B cell (primary cell): Measurements from ENCODE around the gene MMAB. TPM values are rescaled to one million over a fixed set of nuclear protein-coding genes. Genes with fewer than 3 reads are reported as not detected.

ENCODE experiments used
- ATAC-seq: fragments of 200-7000 bp; cut with Tn5 transposase; one replicate; pipeline ENCODE4 v1.10.0; 2021; ENCODE audit warnings: low read depth, mild to moderate bottlenecking, moderate number of reproducible peaks, moderate library complexity
- CTCF ChIA-PET: fragments of 350-600 bp; sonication (Branson Sonifier 250); formaldehyde crosslinking; loops from one replicate; lab custom pipeline; 2021; ENCODE audit warnings: antibody characterized with exemption, inconsistent platforms; lab: Charles Lee
- POLR2A ChIA-PET: fragments of 350-600 bp; sonication (Branson Sonifier 250); formaldehyde crosslinking; loops from one replicate; lab custom pipeline; 2021; ENCODE audit warnings: antibody characterized with exemption; lab: Charles Lee
- DNase-seq: peaks from one replicate; pipeline ENCODE4 v3.0.0; 2013
- H2AFZ ChIP-seq: 2 replicates; pipeline ENCODE4 v1.6.1; 2012; ENCODE audit warnings: mild to moderate bottlenecking, low read depth, low read length; ENCODE audit not compliant: insufficient read depth, poor library complexity, severe bottlenecking
- H3K27ac ChIP-seq, 2 donors: 1 replicate in 1 of 2; 2 replicates in 1 of 2; pipeline ENCODE4 v1.5.1; 2012 to 2013; ENCODE audit warnings: low read length in 2 of 2, mild to moderate bottlenecking in 2 of 2, moderate library complexity in 1 of 2
- H3K27me3 ChIP-seq, 4 experiments: fragments of 200-600 bp in 1 of 4; sonication (generic) in 1 of 4; replicated peaks in 1 of 4; 1 replicate in 2 of 4; 2 replicates in 2 of 4; pipeline versions ENCODE4 v1.6.1 to v1.7.0; 2013 to 2016; ENCODE audit warnings: low read length in 3 of 4, mild to moderate bottlenecking in 2 of 4, mixed read lengths in 1 of 4, moderate library complexity in 1 of 4; ENCODE audit not compliant: insufficient read depth in 4 of 4, control insufficient read depth in 3 of 4; ENCODE audit errors: control extremely low read depth in 1 of 4
- H3K36me3 ChIP-seq, 2 experiments: replicated peaks in 1 of 2; 1 replicate in 1 of 2; 2 replicates in 1 of 2; pipeline versions ENCODE4 v1.6.1 to v1.7.1; 2013; ENCODE audit warnings: low read length in 1 of 2; ENCODE audit not compliant: insufficient read depth in 2 of 2, control insufficient read depth in 1 of 2; ENCODE audit errors: control extremely low read depth in 1 of 2, extremely low read depth in 1 of 2
- H3K4me1 ChIP-seq, 2 donors: fragments of 200-600 bp in 1 of 2; sonication (generic) in 1 of 2; 1 replicate in 1 of 2; 2 replicates in 1 of 2; pipeline versions ENCODE4 v1.5.1 to v1.6.1; 2013 to 2017; ENCODE audit warnings: low read length in 2 of 2; ENCODE audit not compliant: control insufficient read depth in 2 of 2, insufficient read depth in 2 of 2
- H3K4me2 ChIP-seq: replicated peaks from 2 replicates; pipeline ENCODE3; 2012; ENCODE audit warnings: mild to moderate bottlenecking, low read depth, low read length; ENCODE audit not compliant: poor library complexity, severe bottlenecking
- H3K4me3 ChIP-seq, 5 experiments: fragments of 200-600 bp in 1 of 5; sonication (generic) in 1 of 5; 1 replicate in 3 of 5; 2 replicates in 2 of 5; pipeline versions ENCODE4 v1.5.1 to v1.7.0; 2011 to 2016; ENCODE audit warnings: low read length in 4 of 5, mild to moderate bottlenecking in 4 of 5, low read depth in 2 of 5, control low read depth in 1 of 5, moderate library complexity in 1 of 5; ENCODE audit not compliant: insufficient read depth in 1 of 5; ENCODE audit errors: control extremely low read depth in 1 of 5, extremely low read depth in 1 of 5
- H3K79me2 ChIP-seq: fragments of 200-600 bp; sonication (generic); one replicate; pipeline ENCODE4 v1.6.0; 2016; ENCODE audit warnings: low read length; ENCODE audit not compliant: control insufficient read depth, insufficient read depth
- H3K9ac ChIP-seq: fragments of 200-600 bp; sonication (generic); 2 replicates; pipeline ENCODE4 v1.6.1; 2017; ENCODE audit warnings: mild to moderate bottlenecking, low read length, moderate library complexity
- H3K9me3 ChIP-seq, 3 donors: one replicate each; pipeline versions ENCODE4 v1.6.1 to v1.7.1; 2013; ENCODE audit warnings: low read length in 2 of 3; ENCODE audit not compliant: control insufficient read depth in 2 of 3, insufficient read depth in 1 of 3; ENCODE audit errors: control extremely low read depth in 1 of 3
- H4K20me1 ChIP-seq: 2 replicates; pipeline ENCODE4 v1.6.0; 2012; ENCODE audit warnings: mild to moderate bottlenecking, low read length; ENCODE audit not compliant: insufficient read depth, control insufficient read depth, poor library complexity, severe bottlenecking
- H3K27ac Mint-ChIP-seq: one replicate; pipeline ENCODE4 v1.8.0; 2021; ENCODE audit warnings: mixed read lengths
- H3K27me3 Mint-ChIP-seq: one replicate; pipeline ENCODE4 v1.8.0; 2021; ENCODE audit warnings: mixed read lengths
- H3K4me1 Mint-ChIP-seq: one replicate; pipeline ENCODE4 v1.8.0; 2021; ENCODE audit warnings: mixed read lengths
- H3K4me3 Mint-ChIP-seq: one replicate; pipeline ENCODE4 v1.8.0; 2021; ENCODE audit warnings: mixed read lengths
- H3K9me3 Mint-ChIP-seq: one replicate; pipeline ENCODE4 v1.8.0; 2022; ENCODE audit warnings: mixed read lengths; ENCODE audit not compliant: insufficient read depth
- EZH2 ChIP-seq: IDR thresholded peaks from 2 replicates; pipeline ENCODE4 v1.6.1; 2012; ENCODE audit warnings: borderline replicate concordance, low read depth, mild to moderate bottlenecking, moderate library complexity, low read length; ENCODE audit not compliant: insufficient read depth, poor library complexity, severe bottlenecking
- WGBS: methylation state at CpG from one replicate; pipeline ENCODE4 v1.1.5; 2013; ENCODE audit warnings: missing lambda C conversion rate; ENCODE audit not compliant: insufficient coverage; 5-methylcytosine and 5-hydroxymethylcytosine counted together
- intact Hi-C: fragments of 100-400 bp; cut with micrococcal nuclease; formaldehyde crosslinking; loops from one replicate; pipeline ENCODE4 v1.10.0; 2022
- polyA plus RNA-seq: library from polyadenylated mRNA; depleted of rRNA; stranded (reverse); fragments of >200 nt; gene quantifications from 2 replicates; pipeline ENCODE4 v1.2.3, GENCODE V29; 2012
- total RNA-seq, 2 donors: library from RNA; stranded (reverse); fragments of 120-200 nt in 1 of 2; gene quantifications; 1 replicate in 1 of 2; 2 replicates in 1 of 2; pipeline versions ENCODE4 v1.2.3 to v1.2.4, GENCODE V29; 2013 to 2022
- TF ChIP-seq, protein P1 (sequence below): fragments of 200-600 bp; IDR thresholded peaks from one replicate; pipeline ENCODE4 v1.8.0; 2022; ENCODE audit warnings: antibody characterized with exemption, mild to moderate bottlenecking

MMAB gene
- total and polyA plus RNA-seq, 2 donors (not counting 1 experiment from before 2014, with no cell fraction given) = 15.0 to 20.5 TPM

DNA sequence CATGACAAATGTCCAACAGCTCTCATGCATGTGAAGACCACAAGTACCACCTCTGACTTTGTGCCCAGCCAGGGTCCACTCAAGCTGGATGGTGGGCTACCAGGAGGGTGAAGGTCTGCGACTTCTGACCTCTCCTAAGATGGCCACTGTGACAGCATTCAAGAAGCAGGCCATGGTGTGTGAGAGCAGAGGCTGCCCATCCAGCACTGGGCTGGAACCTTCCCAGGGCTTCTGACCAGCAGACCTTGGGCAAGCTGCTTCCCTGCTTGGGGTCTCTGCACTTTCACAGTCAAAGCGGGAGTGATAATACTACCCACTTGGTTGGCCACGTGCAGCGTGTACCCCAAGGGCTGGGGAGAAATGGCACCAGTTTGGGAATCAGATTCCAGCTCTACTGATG lies 10.4 kb downstream of the MMAB start:
- H3K9ac ChIP-seq = no peak overlapping the region
- no peak overlapping the region for H3K4me3 ChIP-seq
- DNase-seq (no peak), ATAC-seq (no peak)
- intact Hi-C loops = no loop called here
- POLR2A ChIA-PET = no interaction called here
- H3K4me2 ChIP-seq = no peak overlapping the region
- no peaks in the 10 kb centered on the region for H3K27me3 ChIP-seq
- Mint-ChIP-seq H3K9me3 (peaks cover 2% of the 10 kb centered on the region), H3K27me3 (no peaks in the 10 kb centered on the region), H3K4me3 (no peak overlapping the region), H3K4me1 (no peaks in the 10 kb centered on the region), H3K27ac (no peak overlapping the region)
- peaks cover 0 to 22% (median 0%) of the 10 kb centered on the region in 3 donors for H3K9me3 ChIP-seq
- H3K27ac ChIP-seq = no peak overlapping the region
- CTCF ChIA-PET = no interaction called here
- TF ChIP-seq EZH2 = no peak
- TF ChIP-seq, protein P1, sequence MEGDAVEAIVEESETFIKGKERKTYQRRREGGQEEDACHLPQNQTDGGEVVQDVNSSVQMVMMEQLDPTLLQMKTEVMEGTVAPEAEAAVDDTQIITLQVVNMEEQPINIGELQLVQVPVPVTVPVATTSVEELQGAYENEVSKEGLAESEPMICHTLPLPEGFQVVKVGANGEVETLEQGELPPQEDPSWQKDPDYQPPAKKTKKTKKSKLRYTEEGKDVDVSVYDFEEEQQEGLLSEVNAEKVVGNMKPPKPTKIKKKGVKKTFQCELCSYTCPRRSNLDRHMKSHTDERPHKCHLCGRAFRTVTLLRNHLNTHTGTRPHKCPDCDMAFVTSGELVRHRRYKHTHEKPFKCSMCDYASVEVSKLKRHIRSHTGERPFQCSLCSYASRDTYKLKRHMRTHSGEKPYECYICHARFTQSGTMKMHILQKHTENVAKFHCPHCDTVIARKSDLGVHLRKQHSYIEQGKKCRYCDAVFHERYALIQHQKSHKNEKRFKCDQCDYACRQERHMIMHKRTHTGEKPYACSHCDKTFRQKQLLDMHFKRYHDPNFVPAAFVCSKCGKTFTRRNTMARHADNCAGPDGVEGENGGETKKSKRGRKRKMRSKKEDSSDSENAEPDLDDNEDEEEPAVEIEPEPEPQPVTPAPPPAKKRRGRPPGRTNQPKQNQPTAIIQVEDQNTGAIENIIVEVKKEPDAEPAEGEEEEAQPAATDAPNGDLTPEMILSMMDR = no peak
- no peaks in the 10 kb centered on the region for H4K20me1 ChIP-seq
- 98% methylated on average over 4 of the region's 4 CpGs for WGBS
- no peak overlapping the region for H2AFZ ChIP-seq
- H3K4me1 ChIP-seq = no peaks in the 10 kb centered on the region
- peaks cover 0 to 21% of the 10 kb centered on the region in 2 experiments for H3K36me3 ChIP-seq
- no peaks in the 10 kb centered on the region for H3K79me2 ChIP-seq

DNA sequence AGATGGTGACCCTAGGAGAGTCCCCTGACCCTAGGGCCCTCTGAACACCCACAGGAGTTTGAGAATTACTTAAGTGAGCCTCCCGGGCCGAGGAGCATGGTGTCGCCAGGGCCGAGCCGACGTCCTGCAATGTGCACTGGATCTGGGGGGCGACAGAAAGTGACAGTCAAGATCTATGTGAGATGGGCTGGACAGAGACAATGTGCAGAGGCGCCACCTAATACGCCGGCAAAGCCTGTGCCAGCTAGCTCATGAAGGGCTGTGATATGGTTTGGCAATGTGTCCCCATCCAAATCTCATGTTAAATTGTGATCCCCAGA lies 11.6 kb downstream of the MMAB start:
- no peak overlapping the region for H2AFZ ChIP-seq
- no peak overlapping the region for H3K27ac Mint-ChIP-seq
- no peak overlapping the region for H3K4me3 ChIP-seq
- H3K79me2 ChIP-seq = no peaks in the 10 kb centered on the region
- DNase-seq (no peak), ATAC-seq (no peak)
- POLR2A ChIA-PET = no interaction called here
- intact Hi-C loops = no loop called here
- H3K27me3 Mint-ChIP-seq = no peaks in the 10 kb centered on the region
- WGBS = 97% methylated on average over 9 of the region's 10 CpGs
- no peaks in the 10 kb centered on the region for H4K20me1 ChIP-seq
- no peaks in the 10 kb centered on the region for H3K4me1 ChIP-seq
- no peaks in the 10 kb centered on the region for H3K4me1 Mint-ChIP-seq
- no peaks in the 10 kb centered on the region for H3K27me3 ChIP-seq
- CTCF ChIA-PET = no interaction called here
- peaks cover 2% of the 10 kb centered on the region for H3K9me3 Mint-ChIP-seq
- H3K27ac ChIP-seq = no peak overlapping the region
- H3K4me3 Mint-ChIP-seq = no peak overlapping the region
- no peak for TF ChIP-seq EZH2
- TF ChIP-seq, protein P1 = no peak
- peaks cover 0 to 22% (median 0%) of the 10 kb centered on the region in 3 donors for H3K9me3 ChIP-seq
- H3K9ac ChIP-seq = no peak overlapping the region
- H3K36me3 ChIP-seq = peaks cover 0 to 19% of the 10 kb centered on the region in 2 experiments
- no peak overlapping the region for H3K4me2 ChIP-seq
